GM06990 (cell line): ENCODE results near the gene FMN2.

Experiments
- DNase-seq: peaks from one replicate; pipeline ENCODE4 v3.0.0-alpha.2; 2011; ENCODE audit not compliant: insufficient read length; ENCODE audit errors: extremely low read depth
- H3K27me3 ChIP-seq: replicated peaks from 2 replicates; pipeline ENCODE4 v1.6.0; 2011; ENCODE audit warnings: low read length; ENCODE audit not compliant: control insufficient read depth, insufficient read depth
- H3K36me3 ChIP-seq: 2 replicates; pipeline ENCODE4 v1.5.1; 2011; ENCODE audit warnings: low read length; ENCODE audit not compliant: control insufficient read depth, insufficient read depth
- H3K4me3 ChIP-seq: replicated peaks from 2 replicates; pipeline ENCODE4 v1.5.1; 2011; ENCODE audit warnings: low read depth, mild to moderate bottlenecking, control low read depth, low read length
- CTCF ChIP-seq: IDR thresholded peaks from 2 replicates; pipeline ENCODE4 v1.5.1; 2011; ENCODE audit warnings: low read length, control low read depth, mild to moderate bottlenecking, inconsistent platforms; ENCODE audit not compliant: insufficient read depth, poor library complexity, severe bottlenecking

FMN2 gene

DNA sequence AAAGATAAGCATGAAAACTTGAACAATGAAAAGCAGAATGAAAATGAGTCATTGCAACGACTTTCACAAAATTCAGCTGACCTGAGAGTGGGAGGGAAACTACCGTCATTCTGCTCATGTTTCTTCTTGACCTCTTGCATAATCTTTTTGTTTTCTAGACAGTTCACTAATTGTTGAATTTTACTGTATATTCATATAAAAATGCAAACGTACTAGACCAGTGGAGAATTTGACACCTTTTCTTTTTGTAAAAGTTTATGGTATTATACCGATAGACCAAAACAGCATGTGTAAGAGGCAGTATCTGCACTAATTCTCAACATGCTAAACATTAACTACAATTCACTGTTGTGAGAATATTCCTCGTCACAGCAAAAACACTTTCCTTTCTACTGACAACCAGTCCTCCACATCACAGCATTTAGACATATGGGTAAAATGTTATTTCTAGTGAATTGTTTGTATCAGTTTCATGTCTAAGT, 382.5 kb downstream of the FMN2 start:
- TF ChIP-seq CTCF = no peak
- H3K36me3 ChIP-seq = no peaks in the 10 kb centered on the region

GRCh38 chr1:240475832-240476231, 384.1 kb downstream of the FMN2 start:
- no peaks in the 10 kb centered on the region for H3K36me3 ChIP-seq
- H3K4me3 ChIP-seq = no peak overlapping the region
- no peaks in the 10 kb centered on the region for H3K27me3 ChIP-seq
- no peak for DNase-seq
- no peak for TF ChIP-seq CTCF

More for the DNA sequence above, 382.5 kb downstream of the FMN2 start:
- DNase-seq = no peak
- H3K27me3 ChIP-seq = no peaks in the 10 kb centered on the region
- H3K4me3 ChIP-seq = no peak overlapping the region

- H3K36me3 ChIP-seq = no peaks in the 10 kb centered on the region
- H3K27me3 ChIP-seq = no peaks in the 10 kb centered on the region
- no peak overlapping the region for H3K4me3 ChIP-seq
- no peak for DNase-seq
- TF ChIP-seq CTCF = no peak
Measured at GRCh38 chr1:240478536-240478935, 386.9 kb downstream of the FMN2 start.

GRCh38 chr1:240484804-240485443, 393.2 kb downstream of the FMN2 start:
- Histone ChIP-seq H3K36me3 (no peaks in the 10 kb centered on the region), H3K27me3 (no peaks in the 10 kb centered on the region), H3K4me3 (no peak overlapping the region)
- no peak for DNase-seq
- no peak for TF ChIP-seq CTCF

GRCh38 chr1:240486611-240487010, 394.9 kb downstream of the FMN2 start:
- Histone ChIP-seq H3K36me3 (no peaks in the 10 kb centered on the region), H3K27me3 (no peaks in the 10 kb centered on the region), H3K4me3 (no peak overlapping the region)
- TF ChIP-seq CTCF = no peak
- no peak for DNase-seq

DNA sequence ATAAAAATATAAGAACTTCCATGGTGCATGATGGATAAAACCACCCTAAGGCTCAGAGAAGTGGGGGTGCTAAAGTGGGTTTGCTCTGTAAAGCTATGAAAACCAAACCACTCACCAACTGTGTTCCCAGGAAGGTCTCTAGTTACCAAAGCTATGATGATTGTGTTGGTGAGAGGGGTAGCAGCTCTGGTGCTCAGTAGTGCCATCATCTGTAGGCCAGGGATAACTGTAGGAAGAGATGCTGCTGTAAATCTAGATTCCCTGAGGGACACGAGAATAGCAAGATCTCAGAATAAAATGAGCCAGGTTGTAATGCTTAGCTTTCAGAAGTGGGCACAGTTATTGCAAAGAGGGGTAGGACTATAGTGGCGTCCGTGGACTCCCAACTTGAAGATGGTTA, 395.8 kb downstream of the FMN2 start:
- H3K36me3 ChIP-seq = no peaks in the 10 kb centered on the region
- no peak for TF ChIP-seq CTCF
- no peak for DNase-seq

More for the DNA sequence above, 395.8 kb downstream of the FMN2 start:
- Histone ChIP-seq H3K4me3 (no peak overlapping the region), H3K27me3 (no peaks in the 10 kb centered on the region)
